Activated T-cell treated with anti-CD3 and anti-CD28 coated beads, Interleukin-2, amount 50 U/mL, for 72 hours (primary cell): ENCODE results near the gene TMEFF2. TPM values are rescaled to one million over a fixed set of nuclear protein-coding genes. Genes with fewer than 3 reads are reported as not detected.
"Not testable (repeated sequence)": the region's sequence is repeated elsewhere in the genome, so short reads cannot be mapped to it uniquely, and the experiment has no call there.

Experiments used
- ATAC-seq, 2 donors: fragments of 150-1000 bp; cut with Tn5 transposase; replicated peaks in 1 of 2; 2 replicates each; pipeline ENCODE4 v1.10.0; 2021; ENCODE audit warnings: moderate library complexity in 2 of 2, mild to moderate bottlenecking in 1 of 2
- DNase-seq, 2 donors: peaks; one replicate each; pipeline ENCODE4 v3.0.0; 2021 to 2022; ENCODE audit warnings: mixed read lengths in 1 of 2
- H3K27ac Mint-ChIP-seq: one replicate; pipeline ENCODE4 v1.8.0; 2022; ENCODE audit warnings: mild to moderate bottlenecking, moderate library complexity, mixed read lengths
- H3K27me3 Mint-ChIP-seq: one replicate; pipeline ENCODE4 v1.8.0; 2022; ENCODE audit warnings: low read depth, mixed read lengths
- H3K36me3 Mint-ChIP-seq, 2 donors: one replicate each; pipeline ENCODE4 v1.8.0; 2022; ENCODE audit warnings: mixed read lengths in 2 of 2, mild to moderate bottlenecking in 1 of 2; ENCODE audit not compliant: insufficient read depth in 2 of 2
- H3K4me1 Mint-ChIP-seq: one replicate; pipeline ENCODE4 v1.8.0; 2022; ENCODE audit warnings: low read depth, mixed read lengths
- H3K4me3 Mint-ChIP-seq, 2 donors: one replicate each; pipeline ENCODE4 v1.8.0; 2022; ENCODE audit warnings: mild to moderate bottlenecking in 2 of 2, mixed read lengths in 2 of 2, moderate library complexity in 2 of 2
- H3K9me3 Mint-ChIP-seq, 2 donors: one replicate each; pipeline ENCODE4 v1.8.0; 2022; ENCODE audit warnings: mixed read lengths in 2 of 2
- total RNA-seq, 2 donors: library from RNA; stranded (reverse); gene quantifications; one replicate each; pipeline ENCODE4 v1.2.3, GENCODE V29; 2022

Gene TMEFF2
- total RNA-seq, 2 donors from 2014 or later, result not detected

DNA sequence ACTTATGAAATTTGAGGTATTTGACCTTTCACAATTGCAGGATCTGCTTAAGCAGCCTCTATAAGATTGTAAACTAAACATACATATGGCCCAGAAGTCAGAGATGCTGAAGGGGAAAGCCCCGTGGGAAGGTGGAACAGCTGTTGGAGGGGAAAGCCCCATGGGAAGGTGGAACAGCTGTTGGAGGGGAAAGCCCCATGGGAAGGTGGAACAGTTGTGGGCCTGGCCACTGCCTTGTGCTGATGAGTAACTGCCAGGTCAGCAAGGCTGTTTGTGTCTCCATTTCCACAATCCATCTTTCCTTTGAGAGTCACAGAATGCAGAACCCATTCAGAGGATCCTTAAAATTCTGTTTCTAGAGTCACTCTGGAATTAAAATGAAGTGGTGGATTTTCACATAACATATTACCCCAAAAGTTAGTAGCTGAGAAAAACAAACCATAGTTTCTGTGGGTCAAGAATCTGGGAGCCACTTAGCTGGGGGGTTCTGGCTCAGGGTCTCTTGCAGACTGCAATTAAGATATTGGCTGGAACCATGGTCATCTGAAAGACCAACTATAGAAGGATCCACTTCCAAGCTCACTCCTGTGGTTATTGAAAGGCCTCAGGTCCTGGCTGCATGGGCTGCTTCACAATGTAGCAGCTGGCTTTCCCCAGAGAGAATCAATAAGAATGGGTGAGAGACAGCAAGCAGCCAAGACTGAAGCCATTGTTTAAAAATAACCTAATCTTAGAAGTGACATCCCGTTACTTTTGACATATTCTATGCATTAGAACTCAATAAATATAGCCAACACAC, 261.2 kb downstream of the TMEFF2 start:
- ATAC-seq (no peak), DNase-seq (no peak)
- Mint-ChIP-seq H3K4me1 (no peaks in the 10 kb centered on the region), H3K9me3 (no peaks in the 10 kb centered on the region), H3K36me3 (no peaks in the 10 kb centered on the region), H3K27ac (no peak overlapping the region), H3K4me3 (no peak overlapping the region), H3K27me3 (peaks cover 14% of the 10 kb centered on the region)

DNA sequence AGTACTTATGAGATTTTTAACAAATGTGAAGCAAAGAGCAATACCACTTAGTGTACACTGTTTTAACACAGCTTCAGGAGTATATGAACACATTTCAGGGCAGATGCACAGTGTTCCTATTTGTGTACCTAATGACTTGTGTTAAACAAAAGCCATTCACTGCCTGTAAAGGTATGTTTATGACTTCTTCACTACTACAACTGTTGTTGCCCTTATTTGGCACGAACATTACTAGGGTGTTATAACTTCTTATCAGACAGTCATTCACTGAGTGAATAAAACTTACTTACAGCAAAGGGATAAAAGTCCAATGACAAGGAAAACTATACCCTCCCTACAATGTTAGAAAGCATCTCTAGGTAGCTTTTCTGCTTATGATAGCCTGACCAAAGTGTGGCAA, 262.4 kb downstream of the TMEFF2 start:
- DNase-seq, result no peak

DNA sequence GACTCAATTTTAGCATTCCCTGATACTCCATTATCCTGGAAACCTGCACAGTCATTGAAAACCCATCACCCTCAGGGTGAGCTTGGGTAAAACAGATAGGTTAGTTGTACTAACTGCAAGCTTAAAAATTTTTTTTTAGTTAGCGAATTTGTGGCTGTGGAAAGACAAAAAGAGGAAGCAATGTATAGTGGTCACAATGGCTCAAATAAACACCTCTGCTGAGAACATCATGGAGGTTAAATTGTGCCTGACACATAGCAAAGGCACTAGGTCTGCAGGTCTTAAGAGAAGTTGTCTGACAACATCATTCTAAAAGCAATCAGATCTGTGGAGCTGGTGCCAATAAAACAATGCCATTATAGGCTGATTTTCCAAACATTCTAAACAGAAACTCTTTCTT, 263.4 kb downstream of the TMEFF2 start:
- no peak overlapping the region for H3K4me3 Mint-ChIP-seq
- H3K4me1 Mint-ChIP-seq, result no peaks in the 10 kb centered on the region
- ATAC-seq (no peak), DNase-seq (no peak)
- H3K27me3 Mint-ChIP-seq, result peaks cover 18% of the 10 kb centered on the region
- no peaks in the 10 kb centered on the region for H3K9me3 Mint-ChIP-seq
- no peaks in the 10 kb centered on the region for H3K36me3 Mint-ChIP-seq
- H3K27ac Mint-ChIP-seq, result no peak overlapping the region

More for the DNA sequence above, 262.4 kb downstream of the TMEFF2 start:
- Mint-ChIP-seq H3K36me3 (no peaks in the 10 kb centered on the region), H3K4me3 (no peak overlapping the region), H3K4me1 (no peaks in the 10 kb centered on the region), H3K27ac (no peak overlapping the region), H3K9me3 (no peaks in the 10 kb centered on the region), H3K27me3 (peaks cover 18% of the 10 kb centered on the region)
- ATAC-seq, result no peak

DNA sequence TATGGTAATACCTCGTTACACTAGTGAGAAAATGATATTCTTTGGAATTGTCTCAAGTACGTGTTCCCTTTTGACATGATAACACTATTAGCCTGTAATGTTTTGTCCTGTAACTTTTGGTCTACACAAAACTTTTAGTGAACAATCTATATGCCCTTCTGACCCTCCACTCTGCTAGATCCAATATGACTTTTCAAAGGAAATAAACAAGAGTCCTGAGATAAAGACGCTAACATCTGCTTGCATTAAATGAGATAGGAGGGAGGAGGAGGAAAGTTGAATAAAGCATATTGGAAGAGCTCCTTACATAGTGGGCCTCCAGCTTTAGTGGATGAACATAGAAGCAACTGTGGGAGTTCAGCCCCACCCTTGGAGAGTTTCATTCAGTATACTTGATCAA, 264.5 kb downstream of the TMEFF2 start:
- peaks cover 18% of the 10 kb centered on the region for H3K27me3 Mint-ChIP-seq
- DNase-seq (no peak), ATAC-seq (no peak)
- no peaks in the 10 kb centered on the region for H3K4me1 Mint-ChIP-seq
- no peak overlapping the region for H3K4me3 Mint-ChIP-seq
- no peaks in the 10 kb centered on the region for H3K9me3 Mint-ChIP-seq
- H3K36me3 Mint-ChIP-seq, result no peaks in the 10 kb centered on the region
- H3K27ac Mint-ChIP-seq, result no peak overlapping the region

DNA sequence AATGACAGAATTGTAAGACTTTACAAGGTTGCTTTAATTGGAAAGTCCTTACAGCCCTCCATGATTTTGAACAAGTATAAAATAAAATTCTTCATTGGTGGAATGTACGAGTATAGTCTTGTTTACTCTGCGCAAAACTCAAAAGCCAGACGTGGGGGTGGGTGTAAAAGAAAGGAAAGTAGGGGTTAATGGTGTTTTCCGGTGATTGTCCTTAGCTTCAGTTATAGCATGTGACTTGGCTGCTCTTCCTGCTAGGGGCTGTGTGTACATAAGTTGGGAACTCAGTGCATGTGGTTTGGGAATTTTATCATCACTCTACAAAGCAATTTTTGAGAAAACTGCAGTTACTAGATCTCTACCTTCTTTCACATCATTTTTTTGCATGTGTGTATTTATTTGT, 265.4 kb downstream of the TMEFF2 start:
- no peaks in the 10 kb centered on the region for H3K4me1 Mint-ChIP-seq

DNA sequence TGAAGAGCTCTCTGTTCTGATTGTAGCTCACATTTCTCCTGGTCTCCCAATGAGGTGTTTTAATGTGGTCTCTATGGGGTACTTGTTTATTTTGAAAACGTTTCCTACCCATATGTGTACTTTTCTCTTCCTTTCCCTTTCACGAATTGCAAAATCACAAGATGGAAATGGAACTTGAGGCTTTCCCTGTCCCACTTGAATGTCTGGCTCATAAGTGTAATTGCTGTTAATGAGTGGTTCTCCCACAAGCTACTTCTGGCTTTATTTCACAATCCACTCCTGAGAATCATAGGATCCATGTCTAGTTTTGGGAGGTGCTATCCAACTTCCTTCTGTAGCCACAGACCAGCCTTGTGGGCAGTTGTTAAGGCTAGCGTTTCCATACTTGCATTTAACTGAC, 266.7 kb downstream of the TMEFF2 start:
- Mint-ChIP-seq H3K36me3 (no peaks in the 10 kb centered on the region), H3K9me3 (no peaks in the 10 kb centered on the region), H3K27me3 (peaks cover 18% of the 10 kb centered on the region), H3K27ac (no peak overlapping the region), H3K4me1 (no peaks in the 10 kb centered on the region), H3K4me3 (no peak overlapping the region)
- no peak for DNase-seq
- ATAC-seq, result no peak

More for the DNA sequence above, 265.4 kb downstream of the TMEFF2 start:
- H3K36me3 Mint-ChIP-seq, result no peaks in the 10 kb centered on the region
- no peak overlapping the region for H3K4me3 Mint-ChIP-seq
- H3K27me3 Mint-ChIP-seq, result peaks cover 18% of the 10 kb centered on the region
- DNase-seq (no peak), ATAC-seq (no peak)
- H3K9me3 Mint-ChIP-seq, result no peaks in the 10 kb centered on the region
- H3K27ac Mint-ChIP-seq, result no peak overlapping the region

DNA sequence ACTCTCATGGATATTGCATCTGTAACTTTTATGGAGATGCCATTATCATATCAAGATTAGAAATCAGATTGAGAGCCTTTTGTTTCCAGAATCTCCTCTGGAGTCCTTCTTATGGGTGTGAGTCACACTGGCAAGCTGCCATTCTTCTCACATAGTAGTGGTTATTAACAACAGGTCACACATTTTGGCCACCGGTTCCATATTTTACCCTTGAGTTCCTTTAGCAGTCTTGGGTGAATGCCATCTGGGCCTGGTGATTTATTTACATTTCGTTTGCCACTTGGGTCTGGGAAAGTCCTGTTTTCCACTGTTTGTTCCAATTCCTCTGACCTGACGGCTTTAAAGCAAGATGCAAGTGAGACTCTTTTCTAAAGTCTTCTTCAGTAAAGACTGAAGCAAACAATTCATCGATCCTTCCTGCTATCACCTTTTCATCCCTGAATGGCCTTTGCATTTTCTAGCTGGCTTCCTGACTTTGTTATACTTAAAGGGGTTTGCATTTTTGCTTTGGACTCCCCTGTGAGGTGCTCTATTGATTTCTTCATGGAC, 267.3 kb downstream of the TMEFF2 start:
- Mint-ChIP-seq H3K4me1 (no peaks in the 10 kb centered on the region), H3K9me3 (peaks cover 0 to 1% of the 10 kb centered on the region in 2 donors)
- DNase-seq, result no peak

DNA sequence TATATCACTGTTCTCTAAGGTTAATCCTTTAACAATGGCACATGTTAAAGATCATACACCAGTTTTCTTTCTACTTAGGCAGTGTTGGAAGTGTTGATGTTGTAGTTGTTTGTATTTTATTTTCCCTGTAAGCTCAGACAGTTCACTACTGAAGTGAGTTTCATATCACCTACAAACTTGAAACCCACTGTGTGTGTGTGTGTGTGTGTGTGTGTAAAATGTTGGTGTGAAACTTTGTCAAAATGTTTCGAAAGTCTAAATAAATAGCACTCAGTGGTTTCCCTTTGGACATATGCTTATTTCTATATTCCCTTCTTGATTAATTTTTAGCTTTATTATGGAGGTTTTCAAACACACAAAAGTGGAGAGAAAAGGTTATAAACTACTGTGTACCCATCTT, 268.1 kb downstream of the TMEFF2 start:
- Mint-ChIP-seq H3K4me1 (no peaks in the 10 kb centered on the region), H3K9me3 (peaks cover 0 to 1% of the 10 kb centered on the region in 2 donors), H3K27ac (no peak overlapping the region), H3K36me3 (no peaks in the 10 kb centered on the region), H3K4me3 (no peak overlapping the region), H3K27me3 (peaks cover 18% of the 10 kb centered on the region)
- no peak for DNase-seq
- no peak for ATAC-seq

More for the DNA sequence above, 267.3 kb downstream of the TMEFF2 start:
- no peak for ATAC-seq
- Mint-ChIP-seq H3K27me3 (peaks cover 18% of the 10 kb centered on the region), H3K4me3 (no peak overlapping the region), H3K36me3 (no peaks in the 10 kb centered on the region), H3K27ac (no peak overlapping the region)

DNA sequence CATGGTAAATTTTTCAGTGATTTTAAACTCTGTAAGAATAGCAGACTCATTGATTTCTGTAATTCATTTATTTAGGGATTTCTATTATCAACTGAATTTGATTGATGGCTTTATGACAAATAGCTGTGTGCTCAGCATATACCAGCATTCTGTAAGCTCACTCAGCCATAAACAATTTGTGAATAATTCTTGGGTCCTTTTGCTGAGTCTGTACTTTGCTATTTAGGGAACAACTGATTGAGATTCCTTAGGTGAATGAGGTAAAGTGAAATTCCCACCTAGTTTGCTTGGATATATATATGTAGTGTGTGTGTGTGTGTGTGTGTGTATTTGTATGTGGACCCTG, 271.1 kb downstream of the TMEFF2 start:
- Mint-ChIP-seq H3K4me1 (no peaks in the 10 kb centered on the region), H3K9me3 (peaks cover 0 to 1% of the 10 kb centered on the region in 2 donors), H3K4me3 (no peak overlapping the region), H3K27me3 (peaks cover 15% of the 10 kb centered on the region), H3K27ac (no peak overlapping the region), H3K36me3 (no peaks in the 10 kb centered on the region)
- no peak for ATAC-seq
- DNase-seq, result no peak

DNA sequence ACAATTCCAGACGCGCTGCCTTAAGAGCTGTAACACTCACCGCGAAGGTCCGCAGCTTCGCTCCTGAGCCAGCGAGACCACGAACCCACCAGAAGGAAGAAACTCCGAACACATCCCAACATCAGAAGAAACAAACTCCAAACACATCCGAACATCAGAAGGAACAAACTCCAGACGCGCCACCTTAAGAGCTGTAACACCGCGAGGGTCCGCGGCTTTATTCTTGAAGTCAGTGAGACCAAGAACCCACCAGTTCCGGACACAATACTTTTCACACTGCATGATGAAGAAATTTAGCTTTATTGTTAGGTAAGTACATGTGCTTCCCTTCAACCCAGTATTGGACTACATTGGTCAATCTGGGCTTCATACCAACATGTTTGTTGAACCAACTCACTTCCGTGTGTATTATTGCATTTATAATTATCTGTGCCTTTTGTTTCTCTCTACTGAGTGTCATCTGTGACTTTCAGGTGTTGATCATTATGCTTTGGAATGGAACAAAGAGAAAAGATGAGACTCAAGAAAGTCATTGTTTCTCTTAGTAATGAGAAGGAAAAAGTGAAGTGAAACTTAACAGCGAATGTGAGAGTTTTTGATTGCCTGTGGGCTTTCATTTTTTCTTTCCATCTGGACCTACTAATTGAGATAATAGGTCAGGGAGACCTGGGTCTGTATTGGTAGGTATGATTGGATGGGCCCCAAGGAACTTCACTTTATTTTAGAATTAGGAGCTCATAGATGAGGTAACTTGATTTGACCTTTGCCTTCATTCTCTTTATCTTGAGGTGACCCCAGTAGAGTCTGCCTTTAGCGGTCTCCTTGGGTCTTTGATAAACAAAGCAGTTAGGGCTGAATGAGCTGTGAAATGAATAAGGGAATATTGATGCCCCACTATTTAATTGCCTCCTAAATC, 271.7 kb downstream of the TMEFF2 start:
- Mint-ChIP-seq H3K27ac (no peak overlapping the region), H3K4me3 (no peak overlapping the region), H3K36me3 (no peaks in the 10 kb centered on the region), H3K4me1 (no peaks in the 10 kb centered on the region), H3K27me3 (peaks cover 15% of the 10 kb centered on the region), H3K9me3 (peaks cover 0 to 1% of the 10 kb centered on the region in 2 donors)
- DNase-seq (no peak), ATAC-seq (no peak)

DNA sequence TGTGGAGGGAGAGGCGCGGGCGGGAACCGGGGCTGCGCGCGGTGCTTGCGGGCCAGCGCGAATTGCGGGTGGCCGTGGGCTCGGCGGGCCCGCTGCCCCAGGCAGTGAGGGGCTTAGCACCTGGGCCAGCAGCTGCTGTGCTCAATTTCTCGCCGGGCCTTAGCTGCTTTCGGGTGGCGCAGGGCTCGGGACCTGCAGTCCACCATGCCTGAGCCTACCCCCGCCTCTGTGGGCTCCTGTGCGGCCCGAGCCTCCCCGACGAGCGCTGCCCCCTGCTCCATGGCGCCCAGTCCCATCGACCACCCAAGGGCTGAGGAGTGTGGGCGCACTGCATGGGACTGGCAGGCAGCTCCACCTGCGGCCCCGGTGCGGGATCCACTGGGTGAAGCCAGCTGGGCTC, 273.1 kb downstream of the TMEFF2 start:
- not testable (repeated sequence) for ATAC-seq, H3K4me1 Mint-ChIP-seq, H3K4me3 Mint-ChIP-seq, DNase-seq, H3K27me3 Mint-ChIP-seq, H3K27ac Mint-ChIP-seq, H3K36me3 Mint-ChIP-seq, H3K9me3 Mint-ChIP-seq

DNA sequence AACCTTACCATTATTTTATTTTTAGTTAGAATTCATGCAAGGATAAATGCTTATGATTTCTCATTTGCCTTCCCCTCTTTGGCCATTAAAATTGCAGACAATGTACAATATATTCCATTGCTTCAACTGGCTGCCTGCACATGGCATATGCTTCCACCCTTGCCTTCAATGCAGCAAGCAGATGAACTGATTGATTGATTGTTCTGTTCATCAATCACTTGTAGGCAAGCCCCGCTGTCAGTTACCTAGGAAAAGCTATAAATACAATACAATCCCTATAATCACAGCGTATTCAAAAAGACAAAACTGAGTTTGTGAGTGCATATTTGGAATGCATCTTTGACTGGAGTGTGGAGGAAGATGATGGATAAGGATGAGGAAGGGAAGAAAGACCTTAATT, 274.2 kb downstream of the TMEFF2 start:
- peaks cover 0 to 1% of the 10 kb centered on the region in 2 donors for H3K9me3 Mint-ChIP-seq
- no peaks in the 10 kb centered on the region for H3K4me1 Mint-ChIP-seq
- ATAC-seq (no peak), DNase-seq (no peak)
- peaks cover 5% of the 10 kb centered on the region for H3K27me3 Mint-ChIP-seq
- H3K4me3 Mint-ChIP-seq, result no peak overlapping the region
- H3K36me3 Mint-ChIP-seq, result no peaks in the 10 kb centered on the region
- no peak overlapping the region for H3K27ac Mint-ChIP-seq

DNA sequence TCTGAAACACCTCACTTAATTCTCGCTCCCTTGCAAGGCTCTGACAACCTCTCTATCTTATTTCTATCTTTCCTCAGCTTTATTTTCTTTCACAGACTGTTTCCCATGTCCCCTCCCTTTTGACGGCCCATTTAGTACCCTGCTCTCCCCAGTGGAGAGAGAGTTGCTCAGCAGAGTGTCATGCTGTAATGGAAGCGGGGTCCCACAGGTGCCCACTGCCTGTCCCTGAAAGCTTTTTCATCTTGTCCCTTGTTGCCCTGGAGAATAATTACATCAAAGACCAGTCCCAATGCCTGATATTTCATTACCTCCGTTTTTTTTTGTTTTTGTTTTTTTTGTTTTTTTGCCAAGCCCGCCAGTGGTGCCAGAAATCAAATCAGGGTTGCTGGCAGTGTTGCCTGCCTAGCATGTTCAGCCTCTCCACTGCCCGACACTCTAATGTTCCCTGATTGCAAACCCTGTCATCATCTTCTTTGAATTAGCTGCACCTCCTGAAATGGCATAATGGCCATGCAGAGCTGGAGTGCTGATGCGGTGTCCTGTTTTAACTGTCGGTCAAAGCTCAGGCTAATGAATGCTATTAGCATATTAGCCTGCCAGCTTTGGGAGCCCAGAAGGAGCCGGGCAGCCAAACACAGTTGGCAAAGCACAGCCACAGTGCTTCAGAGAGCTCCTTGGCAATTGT, 276.6 kb downstream of the TMEFF2 start:
- no peak overlapping the region for H3K27ac Mint-ChIP-seq
- no peaks in the 10 kb centered on the region for H3K36me3 Mint-ChIP-seq
- H3K4me3 Mint-ChIP-seq, result no peak overlapping the region
- peaks cover 0 to 1% of the 10 kb centered on the region in 2 donors for H3K9me3 Mint-ChIP-seq
- DNase-seq, result no peak
- H3K27me3 Mint-ChIP-seq, result peaks cover 5% of the 10 kb centered on the region
- ATAC-seq, result no peak
- H3K4me1 Mint-ChIP-seq, result no peaks in the 10 kb centered on the region
